GM12872 (cell line): ENCODE measurements around the gene CES5A.

ENCODE experiments used
- CTCF ChIP-seq: IDR thresholded peaks from 3 replicates; pipeline ENCODE4 v1.5.1; 2011; ENCODE audit warnings: low read depth, mild to moderate bottlenecking, low read length, moderate library complexity; ENCODE audit not compliant: insufficient read depth

CES5A gene

GRCh38 chr16:55901566-55902217, 26.5 kb upstream of the CES5A start:
- no peak for TF ChIP-seq CTCF

GRCh38 chr16:55900616-55901393, 25.6 kb upstream of the CES5A start:
- TF ChIP-seq CTCF, result no peak

- no peak for TF ChIP-seq CTCF
Observed at GRCh38 chr16:55899857-55900256, 24.7 kb upstream of the CES5A start.

- no peak for TF ChIP-seq CTCF
Observed at GRCh38 chr16:55898592-55898991, 23.4 kb upstream of the CES5A start.

GRCh38 chr16:55892821-55893220, 17.6 kb upstream of the CES5A start:
- no peak for TF ChIP-seq CTCF

- no peak for TF ChIP-seq CTCF
Observed at GRCh38 chr16:55889518-55889917, 14.3 kb upstream of the CES5A start.

GRCh38 chr16:55888546-55888945, 13.4 kb upstream of the CES5A start:
- TF ChIP-seq CTCF, result no peak
